Suprapubic skin (tissue), 3 donors: ENCODE data around the gene TTLL5.

Source experiments
- POLR2AphosphoS5 ChIP-seq, 3 donors: sonication (generic); formaldehyde crosslinking; IDR thresholded peaks; one replicate each; pipeline ENCODE4 v1.6.1; 2017; ENCODE audit warnings: antibody characterized with exemption in 3 of 3
- TF ChIP-seq, protein P1 (sequence below), 2 donors: fragments of 200-600 bp in 1 of 2; fragments of 450-650 bp in 1 of 2; sonication (generic) in 1 of 2; IDR thresholded peaks; one replicate each; pipeline ENCODE4 v1.5.1; 2016 to 2019; ENCODE audit warnings: antibody characterized with exemption in 2 of 2, mild to moderate bottlenecking in 1 of 2, moderate library complexity in 1 of 2

DNA sequence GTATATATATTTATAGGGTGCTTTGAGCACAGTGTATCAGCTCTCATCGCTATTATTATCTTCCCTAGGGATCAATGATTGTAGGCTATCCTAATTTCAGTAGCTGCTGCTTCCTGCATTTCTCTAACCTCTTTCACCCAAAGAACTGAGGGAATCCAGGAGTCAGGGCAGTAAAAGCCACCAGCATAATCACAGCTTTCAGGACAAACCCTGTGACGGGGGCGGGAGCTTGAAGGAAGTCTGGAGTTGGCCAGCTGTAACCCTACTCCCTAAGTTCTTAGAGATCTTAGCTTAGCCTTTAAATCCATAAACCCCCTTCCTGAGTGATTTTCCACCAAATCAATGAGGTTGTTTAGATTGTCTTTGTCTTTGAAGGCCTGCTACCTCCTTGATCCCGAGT lies 48.9 kb upstream of the TTLL5 start:
- TF ChIP-seq, protein P1, sequence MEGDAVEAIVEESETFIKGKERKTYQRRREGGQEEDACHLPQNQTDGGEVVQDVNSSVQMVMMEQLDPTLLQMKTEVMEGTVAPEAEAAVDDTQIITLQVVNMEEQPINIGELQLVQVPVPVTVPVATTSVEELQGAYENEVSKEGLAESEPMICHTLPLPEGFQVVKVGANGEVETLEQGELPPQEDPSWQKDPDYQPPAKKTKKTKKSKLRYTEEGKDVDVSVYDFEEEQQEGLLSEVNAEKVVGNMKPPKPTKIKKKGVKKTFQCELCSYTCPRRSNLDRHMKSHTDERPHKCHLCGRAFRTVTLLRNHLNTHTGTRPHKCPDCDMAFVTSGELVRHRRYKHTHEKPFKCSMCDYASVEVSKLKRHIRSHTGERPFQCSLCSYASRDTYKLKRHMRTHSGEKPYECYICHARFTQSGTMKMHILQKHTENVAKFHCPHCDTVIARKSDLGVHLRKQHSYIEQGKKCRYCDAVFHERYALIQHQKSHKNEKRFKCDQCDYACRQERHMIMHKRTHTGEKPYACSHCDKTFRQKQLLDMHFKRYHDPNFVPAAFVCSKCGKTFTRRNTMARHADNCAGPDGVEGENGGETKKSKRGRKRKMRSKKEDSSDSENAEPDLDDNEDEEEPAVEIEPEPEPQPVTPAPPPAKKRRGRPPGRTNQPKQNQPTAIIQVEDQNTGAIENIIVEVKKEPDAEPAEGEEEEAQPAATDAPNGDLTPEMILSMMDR (IDR thresholded peaks at IDR 0.05): no peak
- TF ChIP-seq POLR2AphosphoS5 (IDR thresholded peaks at IDR 0.05): no peak
